Measurements from ENCODE around the gene TFAP2E. TPM values are rescaled to one million over a fixed set of nuclear protein-coding genes. Genes with fewer than 3 reads are reported as not detected.

The TFAP2E gene
- total RNA-seq, 1 donor from 2014 or later = 0.41 TPM

GRCh38 chr1:35557118-35557610 is 15.9 kb upstream of the TFAP2E start, which contains the start of gene KIAA0319L:
KIAA0319L (minus strand) TSS chr1:35557403; CDS start chr1:35554491, 2,912 bp downstream.
- Histone ChIP-seq H3K9ac (ENCODE audit: low read length) (peak within 1 kb of the TSS; percentile 91), H2AFZ (ENCODE audit: low read depth, low read length) (peak within 1 kb of the TSS; percentile 98), H3K79me2 (ENCODE audit: insufficient read depth, low read length) (peaks cover 68% of the 10 kb centered on the region), H3K27ac (ENCODE audit: low read depth, low read length) (peak within 1 kb of the TSS; percentile 95), H4K20me1 (ENCODE audit: insufficient read depth, low read length) (peaks cover 64% of the 10 kb centered on the region), H3K4me1 (ENCODE audit: insufficient read depth, low read length) (peaks cover 36% of the 10 kb centered on the region), H3K4me3 (ENCODE audit: insufficient read depth, low read depth, low read length) (peak within 1 kb of the TSS; percentile 85), H3K4me2 (ENCODE audit: low read length) (peak within 1 kb of the TSS; percentile 88), H3K36me3 (ENCODE audit: insufficient read depth, low read length) (peaks cover 3% of the 10 kb centered on the region), H3K9me3 (ENCODE audit: insufficient read depth, low read depth, low read length) (no peaks in the 10 kb centered on the region), H3K27me3 (ENCODE audit: insufficient read depth, low read length) (no peaks in the 10 kb centered on the region)
- peaks cover 9% of the 10 kb centered on the region for H3K36me3 Mint-ChIP-seq (ENCODE audit: low read depth, unreplicated experiment)
- peaks cover 26% of the 10 kb centered on the region for H3K4me1 Mint-ChIP-seq (ENCODE audit: low read depth, unreplicated experiment)
- no peaks in the 10 kb centered on the region for H3K9me3 Mint-ChIP-seq (ENCODE audit: unreplicated experiment)
- H3K4me3 Mint-ChIP-seq (ENCODE audit: unreplicated experiment) = peak within 1 kb of the TSS; percentile 92
- FAIRE-seq (no peak), DNase-seq (ENCODE audit: low read depth) (peak; percentile 29)
- no peak for TF ChIP-seq EZH2 (IDR thresholded peaks at IDR 0.05; ENCODE audit: insufficient read depth, low read length)
- TF ChIP-seq CTCF (IDR thresholded peaks at IDR 0.05; ENCODE audit: insufficient read depth, low read depth, low read length) = no peak
- H3K27ac Mint-ChIP-seq (ENCODE audit: unreplicated experiment) = peak within 1 kb of the TSS; percentile 95
- no peaks in the 10 kb centered on the region for H3K27me3 Mint-ChIP-seq (ENCODE audit: low read depth, unreplicated experiment)

GRCh38 chr1:35557611-35558373 is 15.3 kb upstream of the TFAP2E start, which contains the start of gene NCDN:
NCDN (plus strand) TSS chr1:35557799; CDS start chr1:35558191, 392 bp downstream.
- Histone ChIP-seq H3K27me3 (ENCODE audit: insufficient read depth, low read length) (no peaks in the 10 kb centered on the region), H3K79me2 (ENCODE audit: insufficient read depth, low read length) (peaks cover 72% of the 10 kb centered on the region), H2AFZ (ENCODE audit: low read depth, low read length) (peak within 1 kb of the TSS; percentile 98), H3K9ac (ENCODE audit: low read length) (peak within 1 kb of the TSS; percentile 91), H3K27ac (ENCODE audit: low read depth, low read length) (peak within 1 kb of the TSS; percentile 95), H3K4me1 (ENCODE audit: insufficient read depth, low read length) (peaks cover 36% of the 10 kb centered on the region), H3K4me2 (ENCODE audit: low read length) (peak within 1 kb of the TSS; percentile 88), H3K4me3 (ENCODE audit: insufficient read depth, low read depth, low read length) (peak within 1 kb of the TSS; percentile 85), H3K9me3 (ENCODE audit: insufficient read depth, low read depth, low read length) (no peaks in the 10 kb centered on the region), H3K36me3 (ENCODE audit: insufficient read depth, low read length) (peaks cover 4% of the 10 kb centered on the region), H4K20me1 (ENCODE audit: insufficient read depth, low read length) (peaks cover 70% of the 10 kb centered on the region)
- Mint-ChIP-seq H3K27ac (ENCODE audit: unreplicated experiment) (peak within 1 kb of the TSS; percentile 95), H3K4me3 (ENCODE audit: unreplicated experiment) (peak within 1 kb of the TSS; percentile 92), H3K27me3 (ENCODE audit: low read depth, unreplicated experiment) (no peaks in the 10 kb centered on the region), H3K9me3 (ENCODE audit: unreplicated experiment) (no peaks in the 10 kb centered on the region), H3K4me1 (ENCODE audit: low read depth, unreplicated experiment) (peaks cover 26% of the 10 kb centered on the region), H3K36me3 (ENCODE audit: low read depth, unreplicated experiment) (peaks cover 7% of the 10 kb centered on the region)
- TF ChIP-seq CTCF (IDR thresholded peaks at IDR 0.05; ENCODE audit: insufficient read depth, low read depth, low read length) = no peak
- TF ChIP-seq EZH2 (IDR thresholded peaks at IDR 0.05; ENCODE audit: insufficient read depth, low read length) = no peak
- DNase-seq (ENCODE audit: low read depth) (peak; percentile 95), FAIRE-seq (peak; percentile 43)
